Fibroblast of lung (primary cell): Measurements from ENCODE around the gene B4GALT2. TPM values are rescaled to one million over a fixed set of nuclear protein-coding genes. Genes with fewer than 3 reads are reported as not detected.

ENCODE experiments used
- DNase-seq, 2 donors: peaks; one replicate each; pipeline versions ENCODE4 v3.0.0 to v3.0.0-alpha.2; 2010; ENCODE audit warnings: low read depth in 2 of 2
- H2AFZ ChIP-seq: 2 replicates; pipeline ENCODE4 v1.5.1; 2012; ENCODE audit warnings: low read length, control low read depth, inconsistent platforms
- H3K27ac ChIP-seq: 2 replicates; pipeline ENCODE4 v1.5.1; 2011; ENCODE audit warnings: low read length, control low read depth; ENCODE audit not compliant: insufficient read depth
- H3K27me3 ChIP-seq: 2 replicates; pipeline ENCODE4 v1.5.1; 2011; ENCODE audit warnings: mild to moderate bottlenecking, low read length; ENCODE audit not compliant: control insufficient read depth, insufficient read depth
- H3K36me3 ChIP-seq: 2 replicates; pipeline ENCODE4 v1.5.1; 2011; ENCODE audit warnings: low read length; ENCODE audit not compliant: control insufficient read depth, insufficient read depth
- H3K4me1 ChIP-seq: 2 replicates; pipeline ENCODE4 v1.5.1; 2011; ENCODE audit warnings: low read length; ENCODE audit not compliant: control insufficient read depth, insufficient read depth; ENCODE audit errors: extremely low read depth
- H3K4me2 ChIP-seq: 2 replicates; pipeline ENCODE4 v1.5.1; 2011; ENCODE audit warnings: low read length, control low read depth; ENCODE audit not compliant: insufficient read depth; ENCODE audit errors: extremely low read depth
- H3K4me3 ChIP-seq, 4 experiments: fragments of 200-600 bp in 1 of 4; sonication (generic) in 1 of 4; replicated peaks in 1 of 4; 2 replicates each; pipeline ENCODE4 v1.5.1; 2011 to 2016; ENCODE audit warnings: low read length in 4 of 4, low read depth in 3 of 4, mild to moderate bottlenecking in 3 of 4, control low read depth in 2 of 4, inconsistent platforms in 1 of 4, mixed read lengths in 1 of 4; ENCODE audit not compliant: insufficient read depth in 1 of 4; ENCODE audit errors: control extremely low read depth in 1 of 4
- H3K79me2 ChIP-seq: 2 replicates; pipeline ENCODE4 v1.5.1; 2012; ENCODE audit warnings: mild to moderate bottlenecking, low read length, inconsistent platforms; ENCODE audit not compliant: control insufficient read depth, insufficient read depth
- H3K9ac ChIP-seq: 2 replicates; pipeline ENCODE4 v1.5.1; 2011; ENCODE audit warnings: mild to moderate bottlenecking, low read length, control low read depth; ENCODE audit not compliant: insufficient read depth
- H3K9me3 ChIP-seq: 2 replicates; pipeline ENCODE4 v1.5.1; 2012; ENCODE audit warnings: low read depth, low read length; ENCODE audit not compliant: control insufficient read depth, insufficient read depth
- H4K20me1 ChIP-seq: 2 replicates; pipeline ENCODE4 v1.5.1; 2011; ENCODE audit warnings: low read length; ENCODE audit not compliant: control insufficient read depth, insufficient read depth; ENCODE audit errors: extremely low read depth
- CTCF ChIP-seq, 2 donors: IDR thresholded peaks in 1 of 2; conservative IDR thresholded peaks in 1 of 2; 1 replicate in 1 of 2; 2 replicates in 1 of 2; pipeline ENCODE4 v1.5.1; 2011 to 2012; ENCODE audit warnings: low read length in 2 of 2, control low read depth in 1 of 2, inconsistent platforms in 1 of 2, low read depth in 1 of 2, mild to moderate bottlenecking in 1 of 2
- EZH2 ChIP-seq: IDR thresholded peaks from 2 replicates; pipeline ENCODE4 v1.5.1; 2012; ENCODE audit warnings: low read length, control low read depth, mild to moderate bottlenecking; ENCODE audit errors: missing control alignments
- polyA plus RNA-seq, 2 donors: library from polyadenylated mRNA; depleted of rRNA in 1 of 2; stranded (reverse) in 1 of 2; unstranded in 1 of 2; fragments of >200 nt; gene quantifications; 2 replicates each; pipeline ENCODE4 v1.2.1, GENCODE V29; 2011 to 2012; ENCODE audit warnings: missing spikeins in 1 of 2
- total RNA-seq: library from RNA; depleted of rRNA; stranded (reverse); fragments of >200 nt; gene quantifications from 2 replicates; pipeline ENCODE4 v1.2.1, GENCODE V29; 2014

Gene B4GALT2
- total and polyA plus RNA-seq, 2 donors (not counting 1 experiment from before 2014, with no cell fraction given) = 40.6 to 55.0 TPM

DNA sequence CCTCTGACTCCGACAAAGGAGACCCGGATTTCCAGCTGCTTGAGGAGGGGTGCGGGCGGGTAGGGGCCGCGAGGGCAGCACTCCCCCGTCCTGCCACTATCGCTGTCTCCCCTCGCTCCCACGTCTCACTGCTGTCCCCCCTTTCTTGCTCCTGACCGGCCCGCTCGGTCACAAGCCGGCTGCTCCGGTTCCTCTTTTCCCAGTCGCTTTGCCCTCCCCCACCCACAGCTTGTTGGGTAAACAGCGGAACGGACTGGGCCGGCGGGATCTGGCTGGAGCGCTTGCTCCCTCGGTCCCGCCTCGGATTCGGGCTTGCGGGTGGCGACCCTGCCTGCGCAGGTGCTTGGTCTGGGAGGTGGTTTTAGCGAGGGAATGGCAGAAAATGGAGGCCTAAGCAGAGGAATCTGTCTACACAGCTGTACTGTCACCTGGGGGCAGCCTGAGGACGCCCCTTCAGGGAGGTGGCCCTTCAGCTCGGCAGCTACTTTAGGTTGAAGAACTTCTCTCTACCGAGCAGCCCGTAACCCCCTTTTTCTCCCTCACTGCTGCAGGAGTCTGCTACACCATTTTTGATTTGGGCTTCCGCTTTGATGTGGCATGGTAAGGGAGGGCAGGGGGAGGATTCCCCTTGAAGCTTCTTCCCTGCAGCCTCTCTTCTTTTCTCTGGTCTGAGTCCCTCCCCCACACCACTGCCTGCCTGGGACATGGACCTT, 3.6 kb upstream of the B4GALT2 start:
- Histone ChIP-seq H3K4me1 (peaks cover 12% of the 10 kb centered on the region), H3K4me2 (peak overlapping the region; percentile 18), H3K9me3 (no peaks in the 10 kb centered on the region), H3K9ac (peak overlapping the region; percentile 90), H3K79me2 (peaks cover 32% of the 10 kb centered on the region), H3K36me3 (peaks cover 15% of the 10 kb centered on the region), H3K27ac (peak overlapping the region; percentile 83), H3K4me3 (peak overlapping the region; percentile 70 to 87 (median 86)), H2AFZ (no peak overlapping the region), H3K27me3 (no peaks in the 10 kb centered on the region), H4K20me1 (no peaks in the 10 kb centered on the region)
- TF ChIP-seq EZH2 = no peak
- peak in 1 of 2 donors; percentile 14 for DNase-seq

DNA sequence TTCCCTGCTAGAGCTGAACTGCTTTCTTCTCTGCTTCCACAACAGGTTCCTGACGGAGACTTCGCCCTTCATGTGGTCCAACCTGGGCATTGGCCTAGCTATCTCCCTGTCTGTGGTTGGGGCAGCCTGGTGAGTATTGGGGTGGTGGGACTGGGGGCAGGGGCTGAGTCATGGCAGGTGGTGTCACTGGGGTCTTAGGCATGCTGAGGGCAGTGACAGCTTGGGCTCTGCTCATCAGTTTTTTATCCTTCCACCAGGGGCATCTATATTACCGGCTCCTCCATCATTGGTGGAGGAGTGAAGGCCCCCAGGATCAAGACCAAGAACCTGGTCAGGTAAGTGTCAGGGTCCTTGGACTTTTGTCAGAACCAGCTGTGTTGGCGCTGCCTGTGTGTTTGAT, 3.0 kb upstream of the B4GALT2 start:
- H3K4me1 ChIP-seq = peaks cover 10% of the 10 kb centered on the region
- TF ChIP-seq CTCF (conservative IDR thresholded peaks at IDR 0.05 in 1 of 2, IDR thresholded peaks at IDR 0.05 in 1 of 2; ENCODE audit: low read depth in 1 of 2, low read length in 2 of 2) = no peak
- H3K27me3 ChIP-seq = no peaks in the 10 kb centered on the region
- peaks cover 36% of the 10 kb centered on the region for H3K79me2 ChIP-seq
- H4K20me1 ChIP-seq = no peaks in the 10 kb centered on the region
- H3K27ac ChIP-seq = no peak overlapping the region
- H3K9me3 ChIP-seq = no peaks in the 10 kb centered on the region
- no peak for DNase-seq
- no peak overlapping the region for H3K9ac ChIP-seq
- H2AFZ ChIP-seq = no peak overlapping the region
- H3K4me3 ChIP-seq = peak overlapping the region; percentile 70 to 87 (median 86)
- H3K4me2 ChIP-seq = peak overlapping the region; percentile 18
- peaks cover 15% of the 10 kb centered on the region for H3K36me3 ChIP-seq

- H3K79me2 ChIP-seq = peaks cover 44% of the 10 kb centered on the region
- H3K27me3 ChIP-seq = no peaks in the 10 kb centered on the region
- no peak overlapping the region for H3K4me2 ChIP-seq
- H3K4me1 ChIP-seq = peaks cover 10% of the 10 kb centered on the region
- H3K4me3 ChIP-seq = peak overlapping the region in 1 of 4 experiments; percentile 87
- no peak overlapping the region for H3K9ac ChIP-seq
- H4K20me1 ChIP-seq = no peaks in the 10 kb centered on the region
- H2AFZ ChIP-seq = no peak overlapping the region
- peaks cover 19% of the 10 kb centered on the region for H3K36me3 ChIP-seq
- TF ChIP-seq CTCF (conservative IDR thresholded peaks at IDR 0.05 in 1 of 2, IDR thresholded peaks at IDR 0.05 in 1 of 2; ENCODE audit: low read depth in 1 of 2, low read length in 2 of 2) (no peak), EZH2 (no peak)
- H3K27ac ChIP-seq = no peak overlapping the region
- no peak for DNase-seq
- H3K9me3 ChIP-seq = no peaks in the 10 kb centered on the region
Observed at GRCh38 chr1:43976890-43977289, 2.1 kb upstream of the B4GALT2 start.
